T-cell (primary cell): Measurements from ENCODE around the gene PFKP. TPM values are rescaled to one million over a fixed set of nuclear protein-coding genes. Genes with fewer than 3 reads are reported as not detected.

Experiments
- ATAC-seq, 4 experiments: fragments of 200-7000 bp in 3 of 4; fragments of 150-1000 bp in 1 of 4; cut with Tn5 transposase; replicated peaks in 1 of 4; 1 replicate in 3 of 4; 2 replicates in 1 of 4; pipeline ENCODE4 v1.10.0; 2021; ENCODE audit warnings: moderate library complexity in 3 of 4, mild to moderate bottlenecking in 2 of 4, moderate number of reproducible peaks in 1 of 4
- CTCF ChIA-PET, 2 donors: fragments of 300-600 bp; sonication (Branson Sonifier 250); formaldehyde crosslinking; loops; one replicate each; lab custom pipeline; 2022; ENCODE audit warnings: antibody characterized with exemption in 2 of 2; lab: Charles Lee
- POLR2A ChIA-PET, 2 donors: fragments of 300-600 bp; sonication (Branson Sonifier 250); formaldehyde crosslinking; loops; one replicate each; lab custom pipeline; 2022; ENCODE audit warnings: antibody characterized with exemption in 2 of 2; lab: Charles Lee
- DNase-seq, 35 experiments: peaks; one replicate each; pipeline versions ENCODE4 v3.0.0 to v3.0.0-alpha.2; 2013 to 2023
- H3K27ac ChIP-seq: one replicate; pipeline ENCODE4 v1.5.1; 2013; ENCODE audit warnings: low read length
- H3K27me3 ChIP-seq, 2 experiments: replicated peaks in 1 of 2; 1 replicate in 1 of 2; 2 replicates in 1 of 2; pipeline versions ENCODE4 v1.6.1 to v1.7.0; 2013; ENCODE audit warnings: low read length in 1 of 2, mixed read lengths in 1 of 2; ENCODE audit not compliant: control insufficient read depth in 2 of 2, insufficient read depth in 2 of 2; ENCODE audit errors: extremely low read depth in 1 of 2
- H3K36me3 ChIP-seq, 2 donors: 1 replicate in 1 of 2; 2 replicates in 1 of 2; pipeline versions ENCODE4 v1.6.1 to v1.7.0; 2013; ENCODE audit warnings: low read length in 1 of 2; ENCODE audit not compliant: control insufficient read depth in 2 of 2, insufficient read depth in 1 of 2; ENCODE audit errors: extremely low read depth in 1 of 2
- H3K4me1 ChIP-seq, 2 experiments: 1 replicate in 1 of 2; 2 replicates in 1 of 2; pipeline versions ENCODE4 v1.6.1 to v1.7.0; 2013; ENCODE audit warnings: low read length in 2 of 2, mixed read lengths in 1 of 2; ENCODE audit not compliant: insufficient read depth in 2 of 2, control insufficient read depth in 1 of 2; ENCODE audit errors: extremely low read depth in 1 of 2
- H3K4me3 ChIP-seq, 2 donors: 1 replicate in 1 of 2; 2 replicates in 1 of 2; pipeline versions ENCODE4 v1.5.1 to v1.7.0; 2013; ENCODE audit warnings: mild to moderate bottlenecking in 2 of 2, low read length in 1 of 2, moderate library complexity in 1 of 2; ENCODE audit not compliant: control insufficient read depth in 1 of 2; ENCODE audit errors: extremely low read depth in 1 of 2
- H3K9me3 ChIP-seq: 2 replicates; pipeline ENCODE4 v1.7.0; 2013
- H3K27ac Mint-ChIP-seq, 2 donors: one replicate each; pipeline ENCODE4 v1.8.0; 2020 to 2021; ENCODE audit warnings: mild to moderate bottlenecking in 2 of 2, mixed read lengths in 2 of 2
- H3K27me3 Mint-ChIP-seq, 2 donors: one replicate each; pipeline ENCODE4 v1.8.0; 2021 to 2022; ENCODE audit warnings: mixed read lengths in 2 of 2
- H3K36me3 Mint-ChIP-seq: one replicate; pipeline ENCODE4 v1.8.0; 2021; ENCODE audit warnings: mixed read lengths
- H3K4me1 Mint-ChIP-seq, 3 donors: one replicate each; pipeline ENCODE4 v1.8.0; 2020 to 2022; ENCODE audit warnings: mixed read lengths in 3 of 3, mild to moderate bottlenecking in 1 of 3
- H3K4me3 Mint-ChIP-seq, 3 donors: one replicate each; pipeline ENCODE4 v1.8.0; 2020 to 2022; ENCODE audit warnings: mild to moderate bottlenecking in 3 of 3, mixed read lengths in 3 of 3, moderate library complexity in 3 of 3
- H3K9me3 Mint-ChIP-seq, 3 donors: one replicate each; pipeline ENCODE4 v1.8.0; 2020 to 2022; ENCODE audit warnings: mixed read lengths in 3 of 3
- WGBS: methylation state at CpG from one replicate; pipeline ENCODE4 v1.1.5; 2013; ENCODE audit warnings: missing lambda C conversion rate; ENCODE audit not compliant: insufficient coverage; 5-methylcytosine and 5-hydroxymethylcytosine counted together
- total RNA-seq, 35 experiments: library from RNA in 6 of 35; stranded (reverse) in 6 of 35; fragments of 120-200 nt in 1 of 35; gene quantifications; one replicate each; pipeline versions ENCODE4 v1.2.1 to v1.2.4 and lab custom pipeline; 2013 to 2026

PFKP gene
- total RNA-seq, 5 donors from 2014 or later (not counting 1 experiment from before 2014, with no cell fraction given) = 60.7 to 84.3 (median 70.2) TPM

GRCh38 chr10:3099291-3100092 is 32.1 kb downstream of the PFKP start:
- H3K36me3 Mint-ChIP-seq = peaks cover 43% of the 10 kb centered on the region
- H3K27me3 Mint-ChIP-seq = no peaks in the 10 kb centered on the region
- Histone ChIP-seq H3K27me3 (no peaks in the 10 kb centered on the region), H3K27ac (no peak overlapping the region), H3K9me3 (no peaks in the 10 kb centered on the region), H3K4me3 (no peak overlapping the region), H3K4me1 (peaks cover 0 to 16% of the 10 kb centered on the region in 2 experiments), H3K36me3 (peaks cover 7 to 42% of the 10 kb centered on the region in 2 donors)
- no peak overlapping the region for H3K4me3 Mint-ChIP-seq
- ChIA-PET CTCF (no interaction called here), POLR2A (no interaction called here)
- ATAC-seq = no peak
- no peaks in the 10 kb centered on the region for H3K9me3 Mint-ChIP-seq
- H3K27ac Mint-ChIP-seq = no peak overlapping the region
- DNase-seq = no peak
- peaks cover 13 to 22% (median 17%) of the 10 kb centered on the region in 3 donors for H3K4me1 Mint-ChIP-seq
- 89% methylated on average over 22 of the region's 22 CpGs for WGBS

- no peak for DNase-seq
- H3K4me3 Mint-ChIP-seq = no peak overlapping the region
- peaks cover 42% of the 10 kb centered on the region for H3K36me3 Mint-ChIP-seq
- no peak for ATAC-seq
- H3K9me3 Mint-ChIP-seq = no peaks in the 10 kb centered on the region
- peaks cover 7 to 15% (median 10%) of the 10 kb centered on the region in 3 donors for H3K4me1 Mint-ChIP-seq
- WGBS = 98% methylated on average over 18 of the region's 19 CpGs
- ChIA-PET POLR2A (interaction anchor here in 1 of 2 donors (0.7 kb wide), 1 partner anchor 68 kb away, joined by 8 read pairs; no protein-coding TSS in a partner anchor), CTCF (interaction anchor here in 1 of 2 donors (0.5 kb wide), 1 partner anchor 18 kb away, joined by 7 read pairs; no protein-coding TSS in a partner anchor)
- H3K4me1 ChIP-seq = peaks cover 0 to 12% of the 10 kb centered on the region in 2 experiments
- no peak overlapping the region for H3K27ac Mint-ChIP-seq
- no peaks in the 10 kb centered on the region for H3K27me3 ChIP-seq
- H3K4me3 ChIP-seq = no peak overlapping the region
- no peaks in the 10 kb centered on the region for H3K9me3 ChIP-seq
- H3K27ac ChIP-seq = no peak overlapping the region
- H3K36me3 ChIP-seq = peaks cover 11 to 50% of the 10 kb centered on the region in 2 donors
- no peaks in the 10 kb centered on the region for H3K27me3 Mint-ChIP-seq
These were observed 32.9 kb downstream of the PFKP start for GRCh38 chr10:3100093-3100792.

- Histone ChIP-seq H3K9me3 (no peaks in the 10 kb centered on the region), H3K4me1 (peaks cover 0 to 6% of the 10 kb centered on the region in 2 experiments), H3K36me3 (peaks cover 13 to 57% of the 10 kb centered on the region in 2 donors), H3K27me3 (no peaks in the 10 kb centered on the region), H3K4me3 (no peak overlapping the region), H3K27ac (no peak overlapping the region)
- peaks cover 0 to 7% (median 2%) of the 10 kb centered on the region in 3 donors for H3K4me1 Mint-ChIP-seq
- ChIA-PET POLR2A (interaction anchor here in 1 of 2 donors (0.7 kb wide), 1 partner anchor 67 kb away, joined by 8 read pairs; no protein-coding TSS in a partner anchor), CTCF (interaction anchor here (0.5 to 0.7 kb wide), 2 partner anchors 19 to 46 kb away, joined by 6 to 7 read pairs; no protein-coding TSS in a partner anchor)
- no peak overlapping the region for H3K27ac Mint-ChIP-seq
- no peak for DNase-seq
- H3K27me3 Mint-ChIP-seq = no peaks in the 10 kb centered on the region
- peaks cover 49% of the 10 kb centered on the region for H3K36me3 Mint-ChIP-seq
- no peaks in the 10 kb centered on the region for H3K9me3 Mint-ChIP-seq
- no peak for ATAC-seq
- no peak overlapping the region for H3K4me3 Mint-ChIP-seq
- 97% methylated on average over 28 of the region's 31 CpGs for WGBS
These were observed 33.7 kb downstream of the PFKP start for GRCh38 chr10:3100856-3101640.

GRCh38 chr10:3102720-3103427 is 35.5 kb downstream of the PFKP start:
- no peak overlapping the region for H3K4me3 Mint-ChIP-seq
- H3K9me3 Mint-ChIP-seq = no peaks in the 10 kb centered on the region
- Histone ChIP-seq H3K9me3 (no peaks in the 10 kb centered on the region), H3K4me3 (no peak overlapping the region), H3K36me3 (peaks cover 21 to 68% of the 10 kb centered on the region in 2 donors), H3K4me1 (no peaks in the 10 kb centered on the region), H3K27me3 (no peaks in the 10 kb centered on the region), H3K27ac (no peak overlapping the region)
- 91% methylated on average over 15 of the region's 19 CpGs for WGBS
- H3K4me1 Mint-ChIP-seq = no peaks in the 10 kb centered on the region
- POLR2A ChIA-PET = no interaction called here
- no peaks in the 10 kb centered on the region for H3K27me3 Mint-ChIP-seq
- CTCF ChIA-PET = no interaction called here
- DNase-seq (no peak), ATAC-seq (no peak)
- H3K36me3 Mint-ChIP-seq = peaks cover 53% of the 10 kb centered on the region
- no peak overlapping the region for H3K27ac Mint-ChIP-seq

GRCh38 chr10:3103646-3104045 is 36.3 kb downstream of the PFKP start:
- H3K36me3 ChIP-seq = peaks cover 23 to 76% of the 10 kb centered on the region in 2 donors
- CTCF ChIA-PET = no interaction called here
- Mint-ChIP-seq H3K27ac (no peak overlapping the region), H3K4me3 (no peak overlapping the region), H3K9me3 (no peaks in the 10 kb centered on the region), H3K27me3 (no peaks in the 10 kb centered on the region), H3K4me1 (no peaks in the 10 kb centered on the region), H3K36me3 (peaks cover 61% of the 10 kb centered on the region)
- H3K4me3 ChIP-seq = no peak overlapping the region
- no peak overlapping the region for H3K27ac ChIP-seq
- H3K27me3 ChIP-seq = no peaks in the 10 kb centered on the region
- ATAC-seq = no peak
- no peaks in the 10 kb centered on the region for H3K9me3 ChIP-seq
- H3K4me1 ChIP-seq = no peaks in the 10 kb centered on the region
- POLR2A ChIA-PET = no interaction called here
- WGBS = 92% methylated on average over 30 of the region's 30 CpGs
- no peak for DNase-seq
